NCI-H1417 (cell line): Measurements from ENCODE around the gene MRS2.
A peak's percentile ranks its signal among the peaks of the same experiment; 100 is the strongest.

Experiments used
- DNase-seq, 3 experiments: peaks; one replicate each; lab custom pipeline; 2025; lab: John Stamatoyannopoulos, UW

MRS2 gene

GRCh38 chr6:24431045-24431451 is 28.3 kb downstream of the MRS2 start:
- peak; percentile 13 to 77 (median 55) for DNase-seq

- DNase-seq: no peak
Measured at GRCh38 chr6:24432611-24433010, 29.9 kb downstream of the MRS2 start.

GRCh38 chr6:24436979-24437378 is 34.2 kb downstream of the MRS2 start:
- DNase-seq: no peak

- DNase-seq: no peak
Measured at GRCh38 chr6:24439858-24440539, 37.3 kb downstream of the MRS2 start.

- DNase-seq: no peak
Measured at GRCh38 chr6:24440897-24441598, 38.3 kb downstream of the MRS2 start.

- DNase-seq: no peak
Measured at GRCh38 chr6:24441599-24441904, 38.8 kb downstream of the MRS2 start.

GRCh38 chr6:24444588-24444987 is 41.9 kb downstream of the MRS2 start:
- no peak for DNase-seq

- DNase-seq: no peak
Measured at GRCh38 chr6:24445704-24446103, 43.0 kb downstream of the MRS2 start.

GRCh38 chr6:24446670-24447069 is 43.9 kb downstream of the MRS2 start:
- no peak for DNase-seq

GRCh38 chr6:24448396-24448795 is 45.7 kb downstream of the MRS2 start:
- no peak for DNase-seq

- no peak for DNase-seq
Measured at GRCh38 chr6:24448828-24449525, 46.2 kb downstream of the MRS2 start.

- no peak for DNase-seq
Measured at GRCh38 chr6:24451581-24452388, 49.0 kb downstream of the MRS2 start.

- DNase-seq: no peak
Measured at GRCh38 chr6:24453921-24454320, 51.2 kb downstream of the MRS2 start.

- DNase-seq: no peak
Measured at GRCh38 chr6:24454452-24454851, 51.7 kb downstream of the MRS2 start.

GRCh38 chr6:24455061-24455460 is 52.3 kb downstream of the MRS2 start:
- no peak for DNase-seq

- DNase-seq: no peak
Measured at GRCh38 chr6:24458134-24458533, 55.4 kb downstream of the MRS2 start.

GRCh38 chr6:24458941-24459340 is 56.2 kb downstream of the MRS2 start:
- no peak for DNase-seq

- DNase-seq: no peak
Measured at GRCh38 chr6:24460966-24461365, 58.2 kb downstream of the MRS2 start.

GRCh38 chr6:24464253-24465038 is 61.7 kb downstream of the MRS2 start:
- no peak for DNase-seq

GRCh38 chr6:24469811-24470210 is 67.1 kb downstream of the MRS2 start:
- no peak for DNase-seq

- DNase-seq: no peak
Measured at GRCh38 chr6:24472181-24472580, 69.4 kb downstream of the MRS2 start.
